Activated CD8-positive, alpha-beta memory T cell treated with anti-CD3 and anti-CD28 coated beads, Interleukin-2, amount 50 U/mL, for 1 hour (primary cell): ENCODE data around the gene LINGO4.
A peak's percentile ranks its signal among the peaks of the same experiment; 100 is the strongest.
"Not testable (repeated sequence)": the region's sequence is repeated elsewhere in the genome, so short reads cannot be mapped to it uniquely, and the experiment has no call there.

Experiments used
- DNase-seq: peaks from one replicate; pipeline ENCODE4 v3.0.0-alpha.2; 2020; ENCODE audit errors: extremely low read depth

LINGO4 gene

DNA sequence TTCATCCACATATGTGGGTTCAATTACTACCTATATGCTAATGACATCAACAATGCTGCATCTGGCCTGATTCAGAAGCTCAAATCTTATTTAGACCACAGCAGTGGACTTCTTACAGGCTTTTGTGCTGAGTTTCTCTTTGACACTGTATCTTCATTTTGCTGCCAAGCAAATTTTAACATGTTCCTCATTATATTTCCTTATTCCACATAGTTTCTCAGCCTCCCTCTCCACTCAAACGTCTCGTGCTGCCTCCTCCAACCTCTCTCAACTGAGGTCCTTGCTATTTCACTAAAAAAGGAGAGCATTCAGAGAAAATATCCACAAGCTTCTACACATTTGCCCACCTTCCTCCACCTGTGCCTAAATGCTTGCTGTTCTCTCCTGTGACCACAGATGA, 21.4 kb downstream of the LINGO4 start:
- DNase-seq, result no peak

DNA sequence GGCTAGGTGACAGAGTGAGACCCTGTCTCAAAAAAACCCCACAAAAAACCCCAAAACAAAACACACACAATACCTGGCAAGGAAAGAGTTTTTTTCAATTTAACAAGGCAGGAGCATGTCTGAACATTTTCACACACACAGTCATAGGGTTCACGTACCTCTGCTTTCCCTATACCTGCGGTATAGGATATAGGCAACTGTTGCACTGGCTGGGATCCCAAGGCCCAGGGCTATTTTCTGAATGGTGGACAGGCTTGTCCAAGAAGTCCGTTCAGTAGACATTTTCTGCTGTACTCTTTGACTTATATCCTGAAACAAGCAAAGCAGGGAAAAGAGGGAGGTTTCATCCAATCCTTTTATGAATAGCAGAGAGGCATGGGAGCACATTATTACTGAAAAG, 22.5 kb downstream of the LINGO4 start:
- DNase-seq, result no peak

DNA sequence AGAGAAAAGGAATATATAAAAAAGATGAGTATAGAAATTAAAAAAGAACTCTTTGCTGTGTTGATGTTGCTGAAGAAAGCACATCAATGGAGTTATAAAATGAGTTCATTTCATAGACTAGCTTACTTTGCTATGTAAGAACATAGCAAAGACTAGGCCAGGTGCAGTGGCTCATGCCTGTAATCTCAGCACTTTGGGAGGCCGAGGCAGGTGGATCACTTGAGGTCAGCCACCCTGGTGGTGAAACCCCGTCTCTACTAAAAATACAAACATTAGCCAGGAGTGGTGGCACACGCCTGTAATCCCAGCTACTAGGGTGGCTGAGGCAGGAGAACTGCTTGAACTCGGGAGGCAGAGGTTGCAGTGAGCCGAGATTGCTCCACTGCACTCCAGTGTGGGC, 23.2 kb downstream of the LINGO4 start:
- not testable (repeated sequence) for DNase-seq

DNA sequence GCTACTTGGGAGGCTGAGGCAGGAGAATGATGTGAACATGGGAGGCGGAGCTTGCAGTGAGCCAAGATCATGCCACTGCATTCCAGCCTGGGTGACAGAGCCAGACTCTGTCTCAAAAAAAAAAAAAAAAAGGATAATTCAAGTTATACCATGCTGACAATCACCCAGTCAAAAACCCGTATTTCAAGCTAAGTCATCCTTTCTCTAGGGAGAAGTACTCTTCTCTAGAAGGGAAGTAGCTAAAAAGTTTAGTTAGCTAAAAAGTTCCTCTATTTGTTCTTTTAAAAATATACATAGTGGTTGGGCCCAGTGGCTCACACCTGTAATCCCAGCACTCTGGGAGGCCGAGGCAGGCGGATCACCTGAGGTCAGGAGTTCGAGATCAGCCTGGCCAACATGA, 24.5 kb downstream of the LINGO4 start:
- not testable (repeated sequence) for DNase-seq

DNA sequence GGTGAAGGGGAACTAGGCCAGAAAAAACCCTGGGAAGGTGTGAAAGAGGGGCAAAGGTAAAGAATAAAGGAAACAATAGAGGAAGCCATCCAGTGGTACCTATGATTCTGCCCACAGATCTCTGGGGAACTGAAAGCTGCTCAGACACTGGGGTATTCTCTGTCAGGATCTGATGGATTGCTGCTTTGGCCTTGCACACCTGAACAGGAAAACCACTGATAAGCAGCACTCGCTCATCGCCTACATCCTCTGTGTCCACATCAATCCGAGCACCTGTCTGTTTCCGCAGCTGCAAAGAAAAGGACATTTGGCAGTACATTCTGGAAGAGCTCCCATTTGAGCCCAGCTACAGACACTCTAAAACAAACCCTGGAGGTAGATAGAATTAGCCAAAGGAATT, 25.4 kb downstream of the LINGO4 start:
- DNase-seq, result no peak

DNA sequence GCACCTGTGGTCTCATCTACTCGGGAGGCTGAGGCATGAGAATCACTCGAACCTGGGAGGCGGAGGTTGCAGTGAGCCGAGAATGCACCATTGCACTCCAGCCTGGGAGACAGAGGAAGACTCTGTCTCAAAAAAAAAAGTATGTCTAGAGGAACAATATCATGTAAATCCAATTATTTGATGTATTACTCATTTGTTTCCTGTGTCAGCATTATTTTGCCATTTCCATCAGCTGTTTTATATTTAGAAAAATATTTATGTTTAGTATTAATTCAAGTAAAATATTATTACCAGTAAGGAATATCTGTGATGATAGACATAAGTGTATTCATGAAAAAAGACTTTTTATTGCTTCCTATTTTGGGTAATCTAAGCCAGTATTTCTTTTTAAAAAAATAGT, 27.9 kb downstream of the LINGO4 start:
- DNase-seq, result no peak

DNA sequence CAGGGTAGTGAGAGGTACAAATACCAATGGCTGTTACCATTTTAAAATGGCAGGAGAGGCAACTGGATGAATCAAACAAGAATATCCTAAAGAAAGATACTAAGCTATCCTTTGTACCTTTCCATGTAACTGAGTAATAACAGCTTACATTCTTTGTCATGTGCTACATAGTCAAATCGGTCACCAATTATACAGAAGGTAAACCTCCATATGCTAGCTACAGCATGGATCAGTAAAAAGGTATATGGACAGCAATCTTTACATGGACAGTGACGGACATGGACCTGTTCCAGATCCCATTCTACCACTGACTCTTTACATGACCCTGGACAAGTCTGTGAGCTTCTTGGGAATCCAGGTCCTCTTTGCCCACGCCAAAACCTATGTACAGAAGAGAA, 28.6 kb downstream of the LINGO4 start:
- no peak for DNase-seq

DNA sequence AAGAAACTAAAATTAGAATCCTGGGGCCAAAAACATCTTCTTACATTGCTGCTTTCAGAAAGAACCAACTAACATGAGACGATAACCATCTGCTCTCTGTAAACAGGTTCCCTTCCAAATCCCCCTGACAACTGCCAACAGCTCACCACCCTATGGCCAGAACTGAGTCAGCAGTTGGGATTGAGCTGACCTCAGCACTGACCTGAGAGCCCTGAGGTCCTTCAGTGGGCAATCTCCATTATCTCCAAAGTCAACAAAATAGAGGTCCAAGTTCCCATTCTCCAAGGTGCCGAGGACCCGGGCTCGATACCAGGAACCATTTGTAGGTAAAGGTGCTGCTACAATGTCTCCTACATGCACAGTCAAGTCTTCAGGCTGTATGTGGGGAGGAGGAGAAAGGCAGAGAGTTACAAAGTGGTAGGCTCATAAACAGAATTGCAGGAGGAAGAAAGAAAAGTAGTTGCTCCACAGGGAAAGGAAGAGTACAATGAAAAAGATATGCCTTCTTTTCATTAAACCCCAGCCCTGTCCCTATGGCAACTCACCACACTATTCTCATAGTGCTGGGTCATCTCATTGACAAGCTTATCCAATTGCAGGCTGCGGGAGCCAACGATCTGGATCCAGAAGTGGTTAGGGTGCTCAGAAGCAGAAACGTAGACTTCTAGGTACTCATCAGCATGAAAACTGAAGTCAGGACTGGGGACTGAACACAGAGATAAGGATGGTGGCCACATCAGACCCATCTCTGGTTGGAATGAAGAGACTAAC, 29.1 kb downstream of the LINGO4 start:
- DNase-seq, result no peak

DNA sequence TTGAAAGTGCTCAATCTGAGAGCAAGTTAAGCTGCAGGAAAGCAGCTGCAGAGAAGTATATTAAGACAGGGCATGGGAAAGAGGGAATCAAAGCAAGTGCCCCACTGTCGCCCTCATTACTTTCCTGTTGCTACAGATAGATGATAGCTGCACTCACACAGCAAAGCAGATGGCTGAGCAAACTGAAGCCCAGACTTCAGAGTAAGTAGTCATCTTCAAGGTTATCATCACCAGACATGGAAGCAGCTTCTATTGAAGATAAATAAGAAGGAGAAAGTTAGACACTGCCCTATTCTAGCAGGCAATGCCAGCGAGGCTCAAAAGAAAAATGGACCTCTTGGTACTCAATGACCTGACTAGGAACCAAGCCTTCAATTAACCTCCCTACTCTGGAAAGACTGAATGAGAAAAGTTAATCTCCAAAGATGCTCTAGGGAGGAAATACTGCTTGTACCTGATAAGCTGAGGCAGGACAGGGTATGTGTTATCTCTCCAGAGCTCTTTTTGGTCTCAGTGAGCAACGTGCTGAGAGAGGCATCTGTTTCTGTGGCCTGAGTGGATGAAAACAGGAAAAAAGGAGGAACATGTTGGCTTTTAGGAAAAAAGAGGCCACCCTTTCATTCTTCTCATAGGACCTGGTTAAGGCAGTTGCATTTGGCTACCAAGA, 30.8 kb downstream of the LINGO4 start:
- no peak for DNase-seq

DNA sequence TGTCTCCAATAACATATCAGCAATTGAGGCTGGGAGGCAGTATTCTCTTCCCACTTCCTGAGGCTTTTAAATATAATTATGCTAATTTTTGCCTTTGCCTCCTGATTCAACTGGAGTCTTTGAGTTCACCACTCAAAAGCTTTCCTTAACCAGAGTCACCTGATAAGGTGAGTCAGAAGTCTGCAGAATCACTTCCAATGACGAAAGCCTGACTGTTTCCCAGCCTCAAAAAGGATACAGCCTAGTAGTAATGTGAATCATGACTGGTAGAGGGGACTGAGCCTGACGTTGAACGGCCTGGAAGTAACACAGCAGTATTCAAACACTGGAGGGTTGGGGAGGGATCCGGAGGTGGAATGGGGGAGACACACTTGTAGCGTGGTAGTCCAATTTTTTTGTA, 31.5 kb downstream of the LINGO4 start:
- no peak for DNase-seq

DNA sequence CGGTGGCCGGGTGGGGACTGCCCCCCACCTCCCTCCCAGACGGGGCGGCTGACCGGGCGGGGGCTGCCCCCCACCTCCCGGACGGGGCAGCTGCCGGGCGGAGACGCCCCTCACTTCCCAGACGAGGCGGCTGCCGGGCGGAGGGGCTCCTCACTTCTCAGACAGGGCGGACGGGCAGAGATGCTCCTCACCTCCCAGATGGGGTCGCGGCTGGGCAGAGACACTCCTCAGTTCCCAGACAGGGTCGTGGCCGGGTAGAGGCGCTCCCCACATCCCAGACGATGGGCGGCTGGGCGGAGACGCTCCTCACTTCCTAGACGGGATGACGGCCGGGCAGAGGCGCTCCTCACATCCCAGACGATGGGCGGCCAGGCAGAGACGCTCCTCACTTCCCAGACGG, 35.9 kb downstream of the LINGO4 start:
- not testable (repeated sequence) for DNase-seq

DNA sequence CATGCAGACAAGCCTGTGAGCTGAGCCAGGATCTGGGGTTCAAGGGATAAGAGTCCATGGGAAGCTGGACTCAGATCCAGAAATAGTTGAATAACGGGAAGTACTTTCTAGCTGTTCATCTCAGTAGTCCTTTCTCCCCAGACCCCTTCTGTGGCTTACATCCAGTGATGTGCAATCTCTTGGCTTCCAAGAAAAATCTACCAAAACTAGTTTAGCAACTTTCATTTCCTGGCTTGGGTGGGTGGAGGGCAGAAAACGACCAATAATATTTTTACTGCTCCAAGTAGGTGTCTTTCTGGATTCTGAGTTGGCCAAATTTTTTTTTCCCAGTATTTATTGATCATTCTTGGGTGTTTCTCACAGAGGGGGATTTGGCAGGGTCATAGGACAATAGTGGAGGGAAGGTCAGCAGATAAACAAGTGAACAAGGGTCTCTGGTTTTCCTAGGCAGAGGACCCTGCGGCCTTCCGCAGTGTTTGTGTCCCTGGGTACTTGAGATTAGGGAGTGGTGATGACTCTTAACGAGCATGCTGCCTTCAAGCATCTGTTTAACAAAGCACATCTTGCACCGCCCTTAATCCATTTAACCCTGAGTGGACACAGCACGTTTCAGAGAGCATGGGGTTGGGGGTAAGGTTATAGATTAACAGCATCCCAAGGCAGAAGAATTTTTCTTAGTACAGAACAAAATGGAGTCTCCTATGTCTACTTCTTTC, 36.7 kb downstream of the LINGO4 start:
- not testable (repeated sequence) for DNase-seq

DNA sequence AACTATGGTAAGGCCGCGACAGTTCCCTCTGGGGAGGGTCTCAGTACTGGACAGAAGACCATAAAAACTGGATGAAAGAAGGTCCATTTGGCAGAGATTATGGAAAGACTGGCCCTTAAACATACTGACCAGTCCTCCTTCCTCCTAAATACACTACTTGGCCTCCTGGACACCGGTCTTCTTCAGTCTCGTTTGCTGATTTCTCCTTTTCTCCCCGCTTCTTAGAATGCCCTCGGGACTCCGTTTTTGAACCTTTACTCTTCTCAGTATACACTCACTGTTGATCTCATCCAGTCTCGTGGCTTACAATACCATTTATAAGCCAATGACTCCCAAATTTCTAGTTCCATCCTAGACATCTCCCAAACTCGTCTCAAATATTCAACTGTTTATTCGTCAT, 41.2 kb downstream of the LINGO4 start:
- DNase-seq, result no peak

DNA sequence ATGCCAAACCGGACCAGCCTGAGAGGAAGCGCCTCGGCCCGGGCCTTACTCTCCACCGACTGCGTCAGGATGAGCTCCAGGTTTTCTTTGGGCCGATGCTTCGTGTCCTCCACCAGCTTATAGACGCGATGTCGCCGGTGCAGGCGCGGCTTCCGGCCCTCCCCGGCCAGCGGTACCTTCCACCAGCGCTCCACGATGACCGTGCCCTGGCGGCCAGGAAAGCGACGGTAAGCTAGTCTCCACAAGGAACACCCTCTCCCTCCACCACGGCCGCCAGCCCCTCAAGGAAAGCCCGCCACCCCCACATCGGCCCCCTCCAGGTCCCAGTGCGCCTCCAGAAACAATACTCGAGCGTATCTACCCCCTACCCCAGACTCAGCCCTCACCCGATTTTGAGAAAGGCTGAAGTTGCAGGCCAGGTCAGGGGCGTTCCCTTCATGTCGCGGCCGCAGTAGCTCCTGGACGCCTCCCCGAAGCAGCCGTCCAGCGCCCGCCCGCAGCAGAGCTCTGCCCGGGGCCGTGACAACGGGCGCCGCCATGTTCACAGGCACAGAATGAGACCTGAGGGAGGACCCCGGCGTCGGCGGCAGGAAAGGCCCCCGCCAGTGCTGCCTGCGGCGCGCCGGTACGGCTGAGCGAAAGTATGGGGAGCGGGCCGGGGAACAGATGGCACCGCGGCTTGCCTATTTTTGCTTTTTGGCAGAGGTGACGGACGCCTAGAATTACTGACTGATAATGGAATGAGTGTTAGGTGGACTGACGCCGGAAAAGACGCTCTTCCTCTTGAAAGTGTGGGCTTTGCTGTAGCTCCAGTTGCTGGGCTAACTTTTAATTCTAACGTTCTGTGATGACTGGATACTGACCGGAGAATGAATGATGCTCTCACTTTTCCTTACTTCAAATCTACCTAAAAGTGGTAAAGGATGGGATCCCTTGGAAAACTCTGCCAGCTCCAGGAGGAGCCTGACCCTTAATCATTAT, 42.0 kb downstream of the LINGO4 start, which contains the start of gene MRPL9:
Gene MRPL9 (minus strand): TSS at position 556 of the 981 bp plus-strand sequence. CDS start 17 bp downstream, at position 539.
- DNase-seq, result peak; percentile 49

DNA sequence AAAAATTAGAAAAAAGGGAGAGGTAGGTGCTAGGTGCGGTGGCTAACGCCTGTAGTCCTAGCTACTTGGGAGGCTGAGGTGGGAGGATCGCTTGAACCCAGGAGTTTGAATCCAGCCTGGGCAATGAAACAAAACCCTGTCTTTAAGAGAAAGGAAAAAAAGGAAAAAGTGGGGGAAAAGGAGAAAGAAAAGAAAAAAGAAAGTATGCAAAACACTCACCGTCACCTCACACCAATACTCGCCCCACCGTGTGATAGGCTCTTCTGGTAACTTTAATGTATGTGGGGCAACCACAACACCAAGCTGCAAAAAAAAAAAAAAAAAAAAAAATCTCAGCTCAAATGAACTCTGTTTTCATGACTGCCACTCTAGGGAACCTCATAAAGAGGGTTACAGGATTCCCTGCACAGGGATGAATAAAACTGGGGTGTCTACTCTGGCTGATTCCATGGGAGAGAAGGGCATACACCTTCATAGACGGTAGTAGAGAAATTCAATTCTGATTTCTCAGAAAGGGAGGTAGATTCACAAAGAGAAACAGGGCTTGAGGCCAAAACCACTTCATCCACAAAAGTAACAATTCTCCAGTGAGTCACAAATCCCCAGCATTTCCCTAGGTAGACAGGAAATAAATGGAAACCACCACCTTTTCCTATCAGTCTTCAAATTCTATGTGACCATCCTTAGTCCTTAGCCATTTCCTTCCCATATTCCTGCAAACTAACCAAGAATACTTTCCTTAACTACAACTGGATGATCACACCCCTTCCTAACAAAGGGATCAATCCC, 44.4 kb downstream of the LINGO4 start:
- no peak for DNase-seq

DNA sequence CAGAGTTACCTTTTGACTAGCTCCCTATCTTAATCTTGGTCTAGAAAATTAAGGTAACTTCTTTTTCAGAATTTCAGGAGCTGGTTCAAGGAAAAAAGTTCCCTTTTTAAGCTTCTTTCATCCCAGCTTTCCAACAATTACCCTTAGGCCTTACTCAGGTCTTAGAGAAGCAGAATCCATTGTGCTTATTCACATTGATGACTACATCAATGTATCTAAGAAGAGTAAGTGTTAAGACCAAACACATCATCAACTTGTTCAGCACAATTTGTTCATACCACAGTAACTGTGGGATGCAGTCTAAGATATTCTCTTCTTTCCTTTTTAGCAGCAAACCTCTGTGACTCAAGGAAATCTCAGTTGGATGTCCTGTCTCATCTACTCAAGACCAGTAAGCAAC, 46.0 kb downstream of the LINGO4 start:
- DNase-seq, result no peak

DNA sequence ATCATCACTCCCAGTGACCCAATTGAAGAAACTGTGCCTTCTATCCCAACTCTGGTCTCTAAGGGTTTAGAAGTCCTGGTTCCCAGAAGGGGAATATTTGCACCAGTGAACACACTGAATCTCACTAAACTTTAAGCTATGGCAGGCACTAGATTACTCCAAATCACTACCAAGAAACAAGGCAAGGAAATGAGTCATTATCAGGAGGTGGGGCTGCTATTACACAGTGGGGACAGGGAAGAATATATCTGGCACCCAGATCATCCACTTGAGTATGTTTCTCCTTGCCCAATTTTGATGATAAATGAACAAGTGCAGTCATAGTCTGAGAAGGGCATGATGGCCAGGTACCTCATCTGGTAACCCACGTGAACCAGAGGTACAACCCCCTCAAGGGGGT, 48.9 kb downstream of the LINGO4 start:
- no peak for DNase-seq
